Stimulated activated naive CD8-positive, alpha-beta T cell treated with anti-CD3 and anti-CD28 coated beads, Interleukin-15, Interleukin-2, amounts not matched to agents 100 U/mL and 50 U/mL, for 24 hours (primary cell): ENCODE measurements around the gene FADS6.
A peak's percentile ranks its signal among the peaks of the same experiment; 100 is the strongest.

Experiments used
- ATAC-seq: fragments of 150-1000 bp; cut with Tn5 transposase; one replicate; pipeline ENCODE4 v1.10.0; 2021
- DNase-seq: peaks from one replicate; pipeline ENCODE4 v3.0.0; 2021

FADS6 gene

DNA sequence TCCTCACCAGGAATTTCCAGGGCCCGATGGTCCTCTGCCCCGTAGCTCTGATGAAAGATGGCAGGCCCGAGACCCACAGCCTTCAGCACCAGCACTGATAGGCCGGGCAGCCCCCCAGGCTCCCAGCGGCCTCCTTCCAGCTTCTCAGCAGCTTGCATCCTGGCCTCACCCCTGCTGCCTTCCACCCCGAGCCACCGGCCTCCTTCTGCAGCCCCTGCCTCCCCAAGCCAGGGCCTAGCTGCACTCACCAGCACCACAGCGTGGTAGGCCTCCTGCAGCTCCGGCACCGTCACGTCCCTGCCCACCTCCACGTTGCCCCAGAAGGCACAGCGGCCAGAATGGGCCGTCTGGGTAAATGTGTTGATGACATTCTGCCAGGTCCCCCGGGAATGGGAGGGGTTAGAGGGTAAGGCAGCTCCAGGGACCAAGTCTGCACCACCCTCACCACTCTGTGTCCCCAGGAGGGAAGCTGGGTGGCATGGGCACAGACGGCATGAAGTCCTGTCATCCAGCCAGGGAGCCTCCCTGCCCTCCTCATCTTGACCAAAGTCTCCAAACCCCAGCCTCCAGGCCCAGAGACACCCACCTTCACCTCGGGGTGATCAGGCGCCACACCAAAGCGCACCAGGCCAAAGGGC is 27.1 kb downstream of the FADS6 start:
- DNase-seq (no peak), ATAC-seq (no peak)

DNA sequence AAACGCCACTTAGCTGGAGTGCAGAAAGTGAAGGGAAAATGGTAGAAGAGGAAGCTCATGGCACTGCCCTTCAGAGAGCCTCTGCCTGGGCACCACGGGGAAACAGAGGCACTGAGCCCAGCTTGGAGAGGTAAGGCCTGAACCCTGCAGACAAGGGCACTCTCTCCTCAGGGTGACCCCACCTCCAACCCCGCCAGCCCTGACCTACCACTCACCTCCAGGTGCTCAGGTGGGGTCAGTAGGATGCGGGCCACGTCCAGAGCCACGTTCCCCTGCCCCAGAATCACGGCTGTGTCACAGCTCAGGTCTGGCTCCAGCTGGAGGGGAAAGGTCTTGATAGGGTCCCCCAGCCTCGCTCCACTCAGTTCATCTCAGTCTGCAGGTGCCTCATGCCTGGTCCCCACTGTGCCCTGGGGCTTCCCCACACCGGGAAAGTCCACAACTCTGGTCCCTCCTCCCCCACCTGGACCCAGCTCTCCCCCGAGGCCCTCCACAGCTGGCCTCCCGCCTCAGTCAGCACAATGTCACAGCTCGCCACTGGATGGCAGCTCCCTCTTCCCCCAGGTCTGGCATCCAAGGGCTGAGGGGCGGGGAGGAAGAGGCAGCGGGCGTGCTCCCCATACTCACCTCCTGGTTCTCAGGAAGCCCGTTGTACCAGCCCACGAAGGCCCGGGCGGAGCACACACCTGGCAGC is 27.8 kb downstream of the FADS6 start:
- ATAC-seq (no peak), DNase-seq (no peak)

DNA sequence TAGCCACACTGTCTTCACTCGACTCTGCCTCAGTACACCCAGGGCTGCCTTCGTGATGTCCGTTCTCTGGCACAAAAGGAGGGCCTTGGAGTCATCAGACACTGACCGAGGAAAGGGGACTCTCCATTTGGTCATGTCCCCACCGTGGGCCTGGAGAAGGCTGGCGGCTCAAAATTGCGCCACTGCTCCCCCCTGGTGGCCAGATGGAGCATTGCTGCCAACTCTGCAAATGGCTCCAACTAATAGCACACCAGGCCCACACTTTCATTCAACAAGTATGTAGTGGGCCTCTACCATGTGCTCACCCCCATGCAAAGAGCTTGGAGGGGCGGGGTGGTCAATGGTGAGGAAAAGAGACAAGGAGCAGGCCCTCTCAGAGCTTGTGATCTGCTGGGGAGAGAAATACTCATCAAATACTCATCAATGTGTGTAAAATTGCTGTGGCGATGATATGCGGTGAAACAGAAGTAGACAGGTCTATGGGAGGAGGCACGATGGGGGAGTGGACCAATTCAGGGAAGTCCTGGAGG is 28.5 kb downstream of the FADS6 start:
- ATAC-seq = peak; percentile 40

DNA sequence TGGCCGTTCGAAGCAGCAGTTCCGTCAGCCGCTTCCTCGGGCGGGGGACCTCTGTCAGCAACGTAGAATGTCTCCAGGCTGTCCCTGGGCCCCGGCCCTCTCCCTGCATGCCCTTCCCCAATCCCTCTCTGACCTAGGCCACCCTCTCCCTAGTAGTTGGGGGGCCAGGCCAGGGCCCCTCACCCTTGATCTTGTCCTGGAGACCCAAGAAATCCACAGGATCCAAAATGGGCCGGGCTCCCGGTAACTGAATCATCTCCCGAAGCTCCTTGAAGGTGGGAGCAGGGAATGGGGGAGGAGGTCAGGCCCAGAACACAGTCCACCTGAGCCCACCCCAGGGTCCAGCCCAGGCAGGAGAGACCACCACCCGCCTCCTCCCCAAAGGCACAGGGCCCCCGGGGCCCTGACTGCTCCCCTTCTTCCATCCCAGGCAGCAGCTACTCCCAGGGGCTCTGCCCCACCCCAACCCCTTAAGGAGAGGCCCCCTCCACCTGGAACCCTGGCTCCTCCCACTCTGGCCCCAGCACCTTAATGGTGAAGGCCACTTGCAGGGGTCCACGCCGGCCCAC is 29.1 kb downstream of the FADS6 start:
- no peak for DNase-seq
- no peak for ATAC-seq

More for the DNA sequence above, 28.5 kb downstream of the FADS6 start:
- DNase-seq = peak; percentile 78

DNA sequence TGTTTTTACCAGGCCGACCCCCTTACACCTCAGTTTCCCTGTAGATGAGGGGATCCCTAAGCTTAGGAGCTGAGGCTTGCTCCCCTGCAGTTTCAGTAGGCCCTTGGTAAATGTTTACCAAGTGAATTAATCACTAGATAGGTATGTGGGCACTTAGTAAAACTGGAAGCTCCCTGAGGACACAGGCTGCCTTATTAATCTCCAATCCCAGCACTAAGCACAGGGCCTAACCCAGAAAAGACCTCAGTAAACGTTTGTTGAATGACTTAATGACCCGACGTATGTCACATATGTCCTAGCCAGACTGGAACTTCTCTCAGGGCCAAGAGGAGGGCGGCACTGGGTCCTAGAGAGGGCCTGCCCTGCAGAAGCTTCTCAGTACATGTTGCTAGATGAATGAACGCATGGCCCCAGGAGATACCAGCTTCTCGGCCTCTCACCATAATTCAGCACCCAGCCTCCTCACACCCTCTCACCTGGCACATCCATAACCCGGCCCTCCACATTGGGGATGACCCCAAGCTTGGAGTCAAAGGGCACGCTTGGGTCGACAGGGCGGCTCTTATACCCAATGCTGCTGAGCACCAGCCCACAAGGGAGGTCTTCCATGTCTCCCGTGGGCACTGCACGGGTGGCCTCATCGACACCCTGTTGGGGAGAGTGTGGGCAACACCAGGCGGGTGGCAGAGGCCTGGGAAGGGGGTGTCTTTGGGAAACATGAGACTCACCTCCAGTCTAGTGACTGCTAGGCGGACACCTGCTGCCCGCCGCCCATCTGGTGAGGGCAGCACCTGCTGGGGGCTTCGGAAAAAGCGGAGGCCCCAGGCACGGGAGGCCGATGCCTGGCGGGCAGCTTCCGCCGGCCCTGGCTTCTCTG is 29.8 kb downstream of the FADS6 start:
- DNase-seq = no peak
- no peak for ATAC-seq

DNA sequence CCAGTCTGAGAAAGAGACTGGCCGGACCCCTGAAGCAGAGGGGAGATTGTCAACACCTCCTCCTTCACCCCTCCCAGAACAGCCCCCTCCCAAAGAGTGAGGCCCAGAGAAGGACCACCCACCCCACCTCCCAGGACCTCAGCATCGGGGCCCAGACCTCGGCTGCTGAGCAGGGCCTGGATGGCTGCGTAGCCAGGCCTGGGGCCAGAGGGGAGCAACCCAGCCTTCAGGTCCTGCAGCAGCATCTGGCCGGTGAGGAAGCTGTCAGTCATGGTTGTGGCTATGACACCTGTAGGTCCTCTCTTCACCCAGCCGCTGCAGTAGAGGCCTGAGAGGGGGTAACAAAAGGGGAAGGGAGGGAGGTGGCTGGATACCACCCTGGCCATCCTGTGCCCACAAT is 30.5 kb downstream of the FADS6 start:
- DNase-seq (no peak), ATAC-seq (no peak)

DNA sequence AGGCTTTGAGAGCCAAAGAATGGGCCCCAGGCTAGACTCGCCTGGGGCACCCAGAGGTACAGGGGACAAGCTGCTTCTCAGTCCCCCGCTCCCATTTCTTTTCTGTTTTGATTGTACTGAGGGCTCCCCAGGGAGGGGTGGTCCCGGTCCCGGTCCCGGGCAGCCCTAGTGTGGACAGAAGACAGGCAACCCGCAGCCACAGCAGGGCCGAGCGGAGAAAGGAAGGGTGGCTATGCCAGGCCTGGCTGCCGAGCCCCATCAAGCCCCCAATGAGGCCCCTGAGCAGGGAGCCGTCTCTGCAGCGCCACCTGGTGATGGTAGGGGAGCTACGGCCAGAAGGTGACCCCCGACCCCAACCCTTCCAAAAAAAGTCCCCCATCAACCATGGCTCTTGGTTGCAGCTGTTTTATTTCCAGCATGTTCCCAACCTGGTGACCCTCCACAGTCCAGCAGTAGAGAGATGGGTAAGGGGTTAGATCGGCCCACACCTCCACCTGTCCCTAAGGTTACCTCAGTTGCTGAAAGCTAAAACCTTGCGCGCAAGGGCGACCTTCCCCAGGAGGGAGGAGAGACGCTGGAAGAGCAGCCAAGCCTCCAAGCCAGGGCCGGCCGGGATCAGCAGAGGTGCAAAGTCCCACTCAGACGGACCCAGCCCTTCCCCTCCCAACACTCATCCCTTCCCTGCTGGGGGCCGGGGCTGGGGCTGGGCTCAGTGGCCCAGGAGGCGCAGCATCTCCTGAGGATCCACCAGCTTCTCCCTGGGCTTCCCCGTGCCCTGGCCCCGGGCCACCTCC is 31.1 kb downstream of the FADS6 start:
- peak; percentile 58 for ATAC-seq
- DNase-seq = peak; percentile 86

DNA sequence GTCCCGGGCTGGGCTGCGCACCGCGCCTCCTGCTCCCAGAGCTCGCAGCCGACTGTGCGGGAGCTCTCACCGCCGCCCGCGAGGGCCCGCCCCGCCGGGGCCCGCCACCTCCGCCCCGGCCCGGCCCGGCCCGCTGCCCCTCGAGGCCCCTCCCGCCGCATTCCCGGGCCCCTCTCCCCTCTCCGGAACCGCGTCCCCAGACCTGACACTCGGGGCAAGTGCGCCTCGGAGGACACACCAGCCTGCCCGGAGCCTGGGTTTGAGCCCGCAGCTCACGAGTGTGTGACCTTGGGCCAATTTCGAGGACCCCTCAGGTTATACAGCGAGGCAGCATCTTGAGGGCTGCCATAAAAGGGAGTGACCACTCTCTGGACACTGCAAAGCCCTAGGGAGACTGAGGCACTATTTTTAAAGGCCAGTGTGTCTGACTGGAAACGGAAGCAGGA is 31.7 kb downstream of the FADS6 start:
- DNase-seq (no peak), ATAC-seq (no peak)

DNA sequence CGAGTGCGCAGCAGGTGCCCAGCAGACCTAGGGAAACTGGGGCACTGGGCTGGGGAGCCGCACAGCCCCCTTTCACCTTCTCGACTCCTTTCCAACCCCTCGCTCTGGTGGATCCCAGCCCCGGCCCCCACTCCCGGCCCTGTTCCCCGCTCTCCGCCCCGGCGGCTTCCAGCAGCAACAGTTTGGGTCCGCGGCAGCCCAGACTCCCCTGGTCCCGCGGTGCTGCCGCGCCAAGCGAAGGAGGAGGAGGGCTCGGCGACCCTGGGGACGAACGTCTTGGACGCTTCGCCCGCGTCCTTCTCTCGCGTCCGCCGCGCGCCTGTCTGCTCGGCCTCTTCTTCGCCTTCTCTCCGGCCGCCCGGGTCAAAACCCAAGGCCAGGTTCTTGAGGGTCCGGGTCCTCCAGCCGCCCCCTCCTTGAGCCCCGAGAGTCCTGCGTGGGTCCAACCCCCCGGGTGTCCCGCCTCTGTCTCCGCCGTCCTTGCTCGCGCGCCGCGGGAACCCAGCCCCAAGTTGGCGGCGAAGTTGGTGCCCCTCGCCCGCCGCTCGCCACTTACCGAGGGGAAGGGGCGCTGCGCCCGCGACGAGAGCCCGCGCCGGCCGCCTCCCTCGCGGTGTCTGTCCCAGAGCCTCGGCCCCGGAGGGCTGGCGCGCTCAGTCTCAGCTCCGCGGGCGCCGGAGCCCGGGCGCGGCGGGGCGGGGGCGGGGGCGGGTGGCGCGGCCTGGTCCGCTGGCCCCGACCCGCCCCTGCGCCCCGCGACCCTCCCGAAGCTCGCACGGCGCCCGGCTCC is 32.4 kb downstream of the FADS6 start:
- ATAC-seq (no peak), DNase-seq (no peak)

DNA sequence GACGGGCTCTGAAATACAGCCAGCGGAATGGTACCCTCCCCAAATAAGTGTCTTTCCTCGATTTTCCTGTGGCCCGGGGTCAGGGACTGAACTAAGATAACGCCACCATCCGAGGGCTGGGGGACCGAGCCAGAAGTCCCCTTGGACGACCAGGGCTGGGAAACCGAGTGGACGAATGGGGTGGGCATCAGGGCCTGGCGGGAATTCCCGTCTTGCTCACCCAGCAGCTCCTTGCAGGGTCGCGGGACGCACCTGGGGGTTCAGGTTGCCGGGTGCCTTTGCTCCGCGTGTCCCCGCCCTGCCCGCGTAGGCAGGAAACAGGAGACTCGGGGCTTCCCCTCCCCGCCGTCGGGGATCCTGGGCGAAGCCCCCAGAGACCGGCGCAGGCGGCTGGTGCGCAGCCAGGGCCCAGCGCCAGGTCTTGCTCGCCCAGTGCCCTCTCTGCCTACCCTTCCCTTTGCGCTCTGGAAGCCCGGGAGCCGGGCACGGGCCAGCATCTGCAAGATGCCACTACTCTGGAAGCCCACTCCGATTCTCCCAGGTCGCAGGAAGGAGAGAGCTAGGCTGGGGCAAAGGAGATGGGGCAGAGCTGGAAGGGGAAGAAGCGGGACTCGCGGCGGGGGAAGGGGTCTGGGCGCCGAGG is 33.1 kb downstream of the FADS6 start:
- ATAC-seq = no peak

DNA sequence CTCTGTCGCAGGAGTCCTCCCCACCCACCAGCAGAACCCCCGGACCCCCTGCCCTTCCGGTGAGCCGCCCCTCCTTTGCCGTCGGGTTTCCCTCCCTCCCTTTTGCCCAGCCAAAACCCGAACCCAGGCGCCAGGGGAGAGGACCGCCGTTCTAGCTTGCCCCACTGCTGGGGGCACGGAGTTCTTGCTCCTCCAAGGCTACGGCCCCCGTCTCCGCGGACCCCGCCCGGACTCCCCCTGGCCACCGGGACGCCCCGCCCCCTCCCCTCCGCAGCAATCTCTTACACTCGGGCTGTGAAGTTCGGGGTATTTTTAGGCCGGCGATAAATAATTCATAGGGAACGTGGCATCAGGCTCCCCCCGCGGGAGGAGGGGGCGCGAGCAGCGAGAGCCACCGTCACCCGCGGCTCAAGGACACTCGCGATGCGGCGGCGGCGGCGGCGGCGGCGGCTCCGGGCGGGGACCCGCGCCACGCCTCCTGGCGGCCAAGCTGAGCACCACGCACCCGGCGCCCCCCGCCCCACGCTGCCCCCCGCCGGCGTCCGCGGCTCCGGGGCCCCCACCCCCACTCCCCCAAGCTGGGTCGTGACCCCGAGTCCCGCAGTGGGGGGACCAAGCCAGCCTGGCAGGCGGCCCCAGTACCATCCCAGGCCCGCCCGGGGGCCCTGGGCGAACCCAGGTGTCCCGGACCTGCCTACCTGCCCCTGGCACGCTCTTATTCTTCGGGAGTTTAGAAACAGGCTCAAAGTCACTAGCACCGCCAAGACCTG is 33.8 kb downstream of the FADS6 start, which contains the start of gene GRIN2C:
Gene GRIN2C (minus strand): TSS at position 427 of the 770 bp plus-strand sequence. CDS start 4,793 bp downstream, outside the sequence.
- DNase-seq (peak; percentile 42), ATAC-seq (no peak)

More for the DNA sequence above, 33.1 kb downstream of the FADS6 start:
- DNase-seq = peak; percentile 19

DNA sequence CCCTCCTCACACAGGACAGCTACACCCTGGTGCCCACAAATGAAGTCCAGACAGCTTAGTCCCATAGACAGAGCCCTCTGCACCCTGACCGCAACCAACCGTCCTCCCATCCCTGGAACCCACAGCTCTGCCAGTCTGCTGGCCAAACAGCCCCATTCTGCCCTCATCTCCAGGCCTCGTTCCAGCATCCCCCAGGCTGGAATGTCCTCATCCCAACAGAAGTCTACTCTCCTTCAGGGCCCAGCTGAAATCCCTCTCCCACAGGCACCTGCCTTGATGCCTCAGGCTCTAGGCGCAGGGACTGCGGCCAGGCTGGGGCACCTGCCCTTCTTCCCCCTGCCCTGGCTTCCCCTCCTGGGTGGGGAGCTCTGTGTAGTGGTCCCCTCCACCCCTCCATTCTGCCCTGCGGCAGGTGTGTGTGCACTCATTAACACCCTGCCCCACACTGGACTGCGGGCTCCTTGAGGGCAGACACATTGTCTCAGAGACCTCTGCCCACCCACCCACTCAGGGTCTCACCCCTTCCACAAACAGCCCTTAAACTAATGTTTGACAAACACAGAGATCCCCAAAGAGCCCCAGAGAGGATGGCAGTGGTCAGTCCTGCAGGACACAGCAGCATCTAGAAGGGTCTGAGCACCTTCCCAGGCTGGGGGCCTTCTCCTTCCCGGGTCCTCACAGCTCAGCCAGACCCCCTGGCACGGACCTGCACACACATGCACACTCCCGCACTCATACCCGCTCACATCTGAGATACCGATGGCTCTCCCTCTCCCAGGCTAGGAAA is 34.6 kb downstream of the FADS6 start:
- ATAC-seq = no peak
- no peak for DNase-seq

DNA sequence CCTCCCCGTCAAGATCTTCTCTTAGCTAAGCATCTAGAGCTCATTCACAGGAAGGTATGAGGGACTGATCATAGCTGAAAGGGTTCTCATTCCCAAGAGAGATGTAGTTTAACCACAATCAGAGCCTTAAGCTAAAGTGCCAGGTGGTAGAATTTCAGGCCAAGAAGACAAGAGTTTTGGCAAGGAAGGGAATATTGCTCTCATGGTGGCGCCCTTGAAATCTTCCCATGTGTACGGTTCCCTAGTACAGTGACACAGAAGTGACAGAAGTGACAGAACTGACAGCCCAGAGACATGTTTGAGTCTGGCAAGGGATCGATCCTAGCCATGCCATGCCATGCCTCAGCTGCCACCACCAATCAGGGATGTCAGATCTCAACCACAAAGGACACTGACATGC is 36.2 kb downstream of the FADS6 start:
- DNase-seq (no peak), ATAC-seq (no peak)

DNA sequence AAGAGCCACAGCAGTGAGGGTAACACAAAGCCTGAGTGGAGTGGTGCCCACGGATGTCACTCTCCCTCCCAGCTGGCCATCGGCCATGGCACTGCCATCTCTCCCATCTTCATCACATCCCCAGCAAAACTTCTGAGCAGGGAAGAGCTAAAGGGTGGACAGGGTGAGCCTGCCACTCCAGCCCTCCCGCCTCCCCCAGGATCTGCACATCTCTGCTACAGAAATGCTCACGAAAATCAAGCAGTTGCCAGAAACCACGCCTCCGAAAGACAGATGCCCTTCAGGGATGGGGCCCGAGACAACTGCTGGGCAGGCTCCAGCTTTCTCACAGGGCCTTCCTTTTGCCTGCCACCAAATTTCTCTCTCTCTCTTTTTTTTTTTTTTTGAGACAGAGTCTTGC is 37.3 kb downstream of the FADS6 start:
- no peak for ATAC-seq
- no peak for DNase-seq

DNA sequence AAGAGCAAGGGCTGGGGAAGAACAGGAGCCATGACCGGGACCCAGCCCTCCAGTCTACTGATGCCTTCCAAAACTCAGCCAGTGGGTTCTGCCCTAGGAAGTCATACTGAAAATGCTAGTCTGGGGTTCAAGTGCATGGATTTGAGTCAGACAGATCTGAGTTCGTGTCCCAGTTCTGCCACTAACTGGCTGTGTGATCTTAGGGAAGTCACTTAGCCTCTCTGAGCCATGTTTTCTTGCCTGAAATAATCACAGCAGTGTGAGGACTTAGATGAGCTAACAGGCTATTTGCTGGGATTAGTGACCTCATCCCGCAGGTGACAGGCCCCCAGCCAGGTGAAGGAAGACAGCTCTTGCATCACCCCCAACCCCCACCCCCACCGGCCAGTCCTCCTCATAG is 38.1 kb downstream of the FADS6 start:
- no peak for DNase-seq
- ATAC-seq = no peak

DNA sequence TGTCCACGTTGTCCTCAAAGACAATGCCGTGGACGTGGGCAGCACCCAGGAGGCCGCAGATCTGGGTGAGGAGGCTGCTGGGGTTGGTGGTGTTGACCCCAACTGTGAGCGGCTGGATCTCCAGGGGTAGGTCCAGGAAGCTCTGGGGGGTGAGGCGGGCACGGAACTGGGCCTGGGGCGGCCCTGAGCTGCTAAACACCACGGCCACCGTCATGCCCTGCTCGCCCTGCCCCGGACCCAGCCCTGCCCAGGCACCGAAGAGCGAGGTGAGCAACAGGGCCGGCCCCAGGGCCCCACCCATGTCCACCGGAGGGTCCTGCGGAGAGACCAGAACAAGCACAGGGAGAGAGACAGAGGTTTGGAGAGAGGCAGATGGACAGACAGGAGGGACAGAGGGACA is 38.6 kb downstream of the FADS6 start:
- no peak for ATAC-seq
- no peak for DNase-seq

DNA sequence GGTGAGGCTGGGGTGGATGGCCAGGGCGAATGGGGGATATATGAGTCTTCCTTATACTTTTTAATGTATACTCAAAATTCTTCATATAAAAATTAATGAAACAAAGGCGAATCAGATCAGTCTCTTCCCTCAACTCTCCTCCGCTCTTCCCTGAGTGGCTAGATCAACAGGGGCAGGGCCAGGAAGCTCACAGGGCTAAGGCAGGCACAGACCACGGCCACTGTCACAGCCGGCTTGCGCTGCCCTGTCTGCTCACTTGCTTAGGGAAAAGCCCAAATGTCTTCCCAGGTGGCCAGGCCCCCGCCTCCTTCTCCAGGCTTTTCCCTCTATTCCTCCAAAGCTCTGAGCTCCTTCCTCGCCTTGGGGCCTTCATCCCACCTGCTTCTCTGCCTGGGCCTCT is 39.8 kb downstream of the FADS6 start:
- no peak for ATAC-seq
- DNase-seq = no peak

DNA sequence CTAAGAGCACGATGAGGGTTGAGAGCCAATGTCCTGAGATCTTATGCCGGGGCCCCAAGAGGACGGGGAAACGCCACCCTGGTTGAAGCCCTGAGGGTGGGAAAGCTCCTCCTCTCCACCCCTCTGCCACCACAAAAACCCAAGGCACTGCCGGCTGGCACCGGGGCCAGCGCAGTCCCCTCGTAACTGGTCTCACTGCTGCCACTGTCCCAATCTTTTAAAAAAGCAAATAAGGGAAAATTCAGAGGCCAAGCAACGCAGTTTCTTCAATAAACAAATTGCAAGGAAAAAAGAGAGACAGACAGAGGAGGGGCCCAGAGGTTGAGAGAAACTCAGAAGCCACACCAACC is 40.4 kb downstream of the FADS6 start:
- no peak for ATAC-seq
- no peak for DNase-seq
